ENCODE measurements around the gene CCSER1.
"Not testable (repeated sequence)": the region's sequence is repeated elsewhere in the genome, so short reads cannot be mapped to it uniquely, and the experiment has no call there.

DNA sequence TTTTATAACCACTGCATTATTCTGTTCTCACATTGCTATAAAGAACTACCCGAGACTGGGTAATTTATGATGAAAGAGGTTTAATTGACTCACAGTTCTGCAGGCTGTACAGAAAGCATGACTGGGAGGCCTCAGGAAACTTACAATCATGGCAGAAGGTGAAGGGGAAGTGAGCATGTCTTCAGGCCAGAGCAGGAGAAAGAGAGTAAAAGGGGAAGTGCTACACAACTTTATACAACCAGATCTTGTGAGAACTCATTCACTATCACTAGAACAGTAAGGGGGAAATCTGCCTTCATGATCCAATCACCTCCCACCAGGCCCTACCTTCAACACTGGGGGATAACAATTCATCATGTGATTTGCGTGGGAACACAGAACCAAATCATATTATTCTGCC is 1199.0 kb downstream of the CCSER1 start:
- TF ChIP-seq EZH2 (IDR thresholded peaks at IDR 0.05; ENCODE audit: borderline replicate concordance, low read depth, low read length, severe bottlenecking) = not testable (repeated sequence)
- TF ChIP-seq, protein P1, sequence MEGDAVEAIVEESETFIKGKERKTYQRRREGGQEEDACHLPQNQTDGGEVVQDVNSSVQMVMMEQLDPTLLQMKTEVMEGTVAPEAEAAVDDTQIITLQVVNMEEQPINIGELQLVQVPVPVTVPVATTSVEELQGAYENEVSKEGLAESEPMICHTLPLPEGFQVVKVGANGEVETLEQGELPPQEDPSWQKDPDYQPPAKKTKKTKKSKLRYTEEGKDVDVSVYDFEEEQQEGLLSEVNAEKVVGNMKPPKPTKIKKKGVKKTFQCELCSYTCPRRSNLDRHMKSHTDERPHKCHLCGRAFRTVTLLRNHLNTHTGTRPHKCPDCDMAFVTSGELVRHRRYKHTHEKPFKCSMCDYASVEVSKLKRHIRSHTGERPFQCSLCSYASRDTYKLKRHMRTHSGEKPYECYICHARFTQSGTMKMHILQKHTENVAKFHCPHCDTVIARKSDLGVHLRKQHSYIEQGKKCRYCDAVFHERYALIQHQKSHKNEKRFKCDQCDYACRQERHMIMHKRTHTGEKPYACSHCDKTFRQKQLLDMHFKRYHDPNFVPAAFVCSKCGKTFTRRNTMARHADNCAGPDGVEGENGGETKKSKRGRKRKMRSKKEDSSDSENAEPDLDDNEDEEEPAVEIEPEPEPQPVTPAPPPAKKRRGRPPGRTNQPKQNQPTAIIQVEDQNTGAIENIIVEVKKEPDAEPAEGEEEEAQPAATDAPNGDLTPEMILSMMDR (IDR thresholded peaks at IDR 0.05; ENCODE audit: borderline replicate concordance, extremely low read depth, low read length, poor library complexity, severe bottlenecking) = not testable (repeated sequence)
